Naive thymus-derived CD4-positive, alpha-beta T cell (primary cell): ENCODE data around the gene SLC22A15. TPM values are rescaled to one million over a fixed set of nuclear protein-coding genes. Genes with fewer than 3 reads are reported as not detected.

Source experiments
- ATAC-seq: fragments of 150-1000 bp; cut with Tn5 transposase; 2 replicates; pipeline ENCODE4 v1.10.0; 2021; ENCODE audit warnings: mild to moderate bottlenecking, moderate library complexity
- CTCF ChIA-PET: fragments of 350-600 bp; sonication (Branson Sonifier 250); formaldehyde crosslinking; loops from one replicate; lab custom pipeline; 2021; ENCODE audit warnings: antibody characterized with exemption; lab: Charles Lee
- POLR2A ChIA-PET: fragments of 350-600 bp; sonication (Branson Sonifier 250); formaldehyde crosslinking; loops from one replicate; lab custom pipeline; 2021; ENCODE audit warnings: antibody characterized with exemption, inconsistent platforms; lab: Charles Lee
- DNase-seq, 9 donors: peaks; one replicate each; pipeline versions ENCODE4 v3.0.0 to v3.0.0-alpha.2; 2020 to 2022; ENCODE audit warnings: mixed read lengths in 1 of 9
- H3K27ac ChIP-seq: one replicate; pipeline ENCODE4 v1.7.0; 2013; ENCODE audit warnings: mild to moderate bottlenecking, low read depth, low read length, moderate library complexity
- H3K27me3 ChIP-seq, 2 donors: one replicate each; pipeline ENCODE4 v1.7.0; 2013; ENCODE audit warnings: low read length in 2 of 2, mild to moderate bottlenecking in 2 of 2, moderate library complexity in 2 of 2; ENCODE audit not compliant: control insufficient read depth in 2 of 2, insufficient read depth in 2 of 2
- H3K36me3 ChIP-seq, 3 experiments: 1 replicate in 2 of 3; 2 replicates in 1 of 3; pipeline ENCODE4 v1.7.0; 2013; ENCODE audit warnings: low read length in 3 of 3, mild to moderate bottlenecking in 3 of 3, moderate library complexity in 1 of 3; ENCODE audit not compliant: insufficient read depth in 3 of 3, control insufficient read depth in 2 of 3
- H3K4me1 ChIP-seq, 2 donors: one replicate each; pipeline ENCODE4 v1.7.0; 2013; ENCODE audit warnings: low read length in 2 of 2, mild to moderate bottlenecking in 2 of 2, moderate library complexity in 1 of 2; ENCODE audit not compliant: control insufficient read depth in 2 of 2, insufficient read depth in 2 of 2
- H3K4me3 ChIP-seq: 2 replicates; pipeline ENCODE4 v1.7.0; 2013; ENCODE audit warnings: mild to moderate bottlenecking, low read length
- H3K9me3 ChIP-seq, 3 experiments: 1 replicate in 2 of 3; 2 replicates in 1 of 3; pipeline ENCODE4 v1.7.0; 2013; ENCODE audit warnings: low read length in 3 of 3; ENCODE audit not compliant: control insufficient read depth in 2 of 3
- H3K27ac Mint-ChIP-seq, 9 donors: one replicate each; pipeline ENCODE4 v1.8.0; 2020 to 2022; ENCODE audit warnings: mixed read lengths in 9 of 9, mild to moderate bottlenecking in 8 of 9, moderate library complexity in 5 of 9, inconsistent platforms in 2 of 9
- H3K27me3 Mint-ChIP-seq, 5 donors: one replicate each; pipeline ENCODE4 v1.8.0; 2021 to 2022; ENCODE audit warnings: mixed read lengths in 5 of 5, mild to moderate bottlenecking in 1 of 5
- H3K36me3 Mint-ChIP-seq, 5 donors: one replicate each; pipeline ENCODE4 v1.8.0; 2020 to 2022; ENCODE audit warnings: mixed read lengths in 5 of 5, mild to moderate bottlenecking in 3 of 5, inconsistent platforms in 1 of 5
- H3K4me1 Mint-ChIP-seq, 7 donors: one replicate each; pipeline ENCODE4 v1.8.0; 2020 to 2022; ENCODE audit warnings: mixed read lengths in 7 of 7, mild to moderate bottlenecking in 3 of 7, inconsistent platforms in 1 of 7
- H3K4me3 Mint-ChIP-seq, 10 donors: one replicate each; pipeline ENCODE4 v1.8.0; 2020 to 2022; ENCODE audit warnings: mild to moderate bottlenecking in 10 of 10, mixed read lengths in 10 of 10, moderate library complexity in 6 of 10, inconsistent platforms in 2 of 10
- H3K9me3 Mint-ChIP-seq, 11 donors: one replicate each; pipeline ENCODE4 v1.8.0; 2020 to 2022; ENCODE audit warnings: mixed read lengths in 11 of 11, mild to moderate bottlenecking in 4 of 11, inconsistent platforms in 1 of 11, moderate library complexity in 1 of 11
- intact Hi-C, 2 donors: fragments of 100-400 bp; cut with micrococcal nuclease; formaldehyde crosslinking; loops; one replicate each; pipeline ENCODE4 v1.15.1; 2023
- polyA plus RNA-seq, 2 donors: library from polyadenylated mRNA; unstranded; fragments of 300-500 nt; fragmentation: Illumina TruSeq; gene quantifications; one replicate each; pipeline ENCODE4 v1.2.3, GENCODE V29; 2021
- total RNA-seq, 6 experiments: library from RNA in 5 of 6; stranded (reverse) in 5 of 6; gene quantifications; 1 replicate in 5 of 6; 2 replicates in 1 of 6; pipeline ENCODE4 v1.2.3 and lab custom pipeline; 2021 to 2026

Gene SLC22A15
- total and polyA plus RNA-seq, 7 experiments from 2014 or later: 0.22 to 8.2 (median 0.90) TPM; not detected in 3

GRCh38 chr1:116097626-116098025 is 121.3 kb downstream of the SLC22A15 start:
- Histone ChIP-seq H3K9me3 (peaks cover 0 to 4% (median 0%) of the 10 kb centered on the region in 3 experiments), H3K27ac (no peak overlapping the region), H3K36me3 (no peaks in the 10 kb centered on the region), H3K27me3 (no peaks in the 10 kb centered on the region), H3K4me3 (no peak overlapping the region), H3K4me1 (no peaks in the 10 kb centered on the region)
- Mint-ChIP-seq H3K4me3 (no peak overlapping the region), H3K4me1 (peaks cover 0 to 1% (median 0%) of the 10 kb centered on the region in 7 donors), H3K9me3 (peaks cover 3 to 41% (median 20%) of the 10 kb centered on the region in 11 donors), H3K27me3 (peaks cover 21 to 46% (median 25%) of the 10 kb centered on the region in 5 donors), H3K36me3 (peaks cover 0 to 12% (median 4%) of the 10 kb centered on the region in 5 donors), H3K27ac (no peak overlapping the region)
- ChIA-PET POLR2A (no interaction called here), CTCF (interaction anchor here (0.6 kb wide), 1 partner anchor 888 kb away, joined by 8 read pairs; no protein-coding TSS in a partner anchor)
- DNase-seq (no peak), ATAC-seq (no peak)
- intact Hi-C loops: no loop called here

- no peak for DNase-seq
- H3K36me3 Mint-ChIP-seq: peaks cover 0 to 12% (median 0%) of the 10 kb centered on the region in 5 donors
- ChIA-PET CTCF (interaction anchor here (1.4 to 1.7 kb wide), 2 partner anchors 40 to 400 kb away, joined by 3 to 4 read pairs; no protein-coding TSS in a partner anchor), POLR2A (no interaction called here)
- Histone ChIP-seq H3K9me3 (peaks cover 0 to 4% (median 0%) of the 10 kb centered on the region in 3 experiments), H3K27me3 (peaks cover 0 to 2% of the 10 kb centered on the region in 2 donors), H3K4me1 (no peaks in the 10 kb centered on the region), H3K36me3 (no peaks in the 10 kb centered on the region), H3K27ac (no peak overlapping the region), H3K4me3 (no peak overlapping the region)
- peaks cover 12 to 31% (median 14%) of the 10 kb centered on the region in 5 donors for H3K27me3 Mint-ChIP-seq
- no peak overlapping the region for H3K4me3 Mint-ChIP-seq
- H3K9me3 Mint-ChIP-seq: peaks cover 2 to 25% (median 12%) of the 10 kb centered on the region in 11 donors
- H3K4me1 Mint-ChIP-seq: peaks cover 0 to 1% (median 0%) of the 10 kb centered on the region in 7 donors
- H3K27ac Mint-ChIP-seq: no peak overlapping the region
- intact Hi-C loops: no loop called here
- no peak for ATAC-seq
These were observed 123.1 kb downstream of the SLC22A15 start for GRCh38 chr1:116099379-116099778.

- H3K36me3 ChIP-seq: no peaks in the 10 kb centered on the region
- no peak overlapping the region for H3K4me3 ChIP-seq
- DNase-seq: no peak
- H3K27ac ChIP-seq: no peak overlapping the region
- Mint-ChIP-seq H3K27ac (no peak overlapping the region), H3K4me3 (no peak overlapping the region), H3K4me1 (peaks cover 0 to 1% (median 0%) of the 10 kb centered on the region in 7 donors), H3K9me3 (peaks cover 2 to 24% (median 10%) of the 10 kb centered on the region in 11 donors), H3K27me3 (peaks cover 9 to 27% (median 12%) of the 10 kb centered on the region in 5 donors), H3K36me3 (peaks cover 0 to 11% (median 0%) of the 10 kb centered on the region in 5 donors)
- peaks cover 0 to 2% of the 10 kb centered on the region in 2 donors for H3K27me3 ChIP-seq
- no peak for ATAC-seq
- intact Hi-C loops: no loop called here
- POLR2A ChIA-PET: no interaction called here
- CTCF ChIA-PET: interaction anchor here (1.7 kb wide), 1 partner anchor 39 kb away, joined by 4 read pairs; no protein-coding TSS in a partner anchor
- H3K9me3 ChIP-seq: peaks cover 0 to 4% (median 0%) of the 10 kb centered on the region in 3 experiments
- no peaks in the 10 kb centered on the region for H3K4me1 ChIP-seq
These were observed 123.6 kb downstream of the SLC22A15 start for GRCh38 chr1:116099919-116100318.

GRCh38 chr1:116104667-116105066 is 128.4 kb downstream of the SLC22A15 start:
- no peak for DNase-seq
- H3K4me3 ChIP-seq: no peak overlapping the region
- CTCF ChIA-PET: no interaction called here
- no peak overlapping the region for H3K27ac Mint-ChIP-seq
- H3K9me3 Mint-ChIP-seq: no peaks in the 10 kb centered on the region
- H3K27ac ChIP-seq: no peak overlapping the region
- POLR2A ChIA-PET: no interaction called here
- no peak for ATAC-seq
- no peaks in the 10 kb centered on the region for H3K4me1 ChIP-seq
- intact Hi-C loops: no loop called here
- no peaks in the 10 kb centered on the region for H3K36me3 ChIP-seq
- H3K9me3 ChIP-seq: no peaks in the 10 kb centered on the region
- peaks cover 0 to 8% (median 4%) of the 10 kb centered on the region in 5 donors for H3K27me3 Mint-ChIP-seq
- peaks cover 0 to 2% of the 10 kb centered on the region in 2 donors for H3K27me3 ChIP-seq
- no peaks in the 10 kb centered on the region for H3K36me3 Mint-ChIP-seq
- no peak overlapping the region for H3K4me3 Mint-ChIP-seq
- H3K4me1 Mint-ChIP-seq: no peaks in the 10 kb centered on the region

- intact Hi-C loops: no loop called here
- H3K4me1 Mint-ChIP-seq: no peaks in the 10 kb centered on the region
- POLR2A ChIA-PET: no interaction called here
These were observed 129.7 kb downstream of the SLC22A15 start for GRCh38 chr1:116105996-116106395.

GRCh38 chr1:116106646-116107045 is 130.3 kb downstream of the SLC22A15 start:
- ChIA-PET CTCF (no interaction called here), POLR2A (no interaction called here)
- ATAC-seq: no peak
- Mint-ChIP-seq H3K9me3 (peaks cover 0 to 2% (median 0%) of the 10 kb centered on the region in 11 donors), H3K4me1 (no peaks in the 10 kb centered on the region), H3K27me3 (peaks cover 0 to 16% (median 8%) of the 10 kb centered on the region in 5 donors), H3K4me3 (no peak overlapping the region), H3K27ac (no peak overlapping the region), H3K36me3 (no peaks in the 10 kb centered on the region)
- intact Hi-C loops: no loop called here
- Histone ChIP-seq H3K4me1 (no peaks in the 10 kb centered on the region), H3K9me3 (no peaks in the 10 kb centered on the region), H3K36me3 (no peaks in the 10 kb centered on the region), H3K27me3 (peaks cover 0 to 2% of the 10 kb centered on the region in 2 donors), H3K27ac (no peak overlapping the region), H3K4me3 (no peak overlapping the region)
- DNase-seq: no peak

More at GRCh38 chr1:116105996-116106395, 129.7 kb downstream of the SLC22A15 start:
- Histone ChIP-seq H3K27ac (no peak overlapping the region), H3K4me3 (no peak overlapping the region), H3K4me1 (no peaks in the 10 kb centered on the region), H3K36me3 (no peaks in the 10 kb centered on the region), H3K27me3 (peaks cover 0 to 2% of the 10 kb centered on the region in 2 donors), H3K9me3 (no peaks in the 10 kb centered on the region)
- CTCF ChIA-PET: interaction anchor here (0.7 kb wide), 1 partner anchor 417 kb away, joined by 3 read pairs; no protein-coding TSS in a partner anchor
- Mint-ChIP-seq H3K27ac (no peak overlapping the region), H3K36me3 (no peaks in the 10 kb centered on the region), H3K27me3 (peaks cover 0 to 13% (median 8%) of the 10 kb centered on the region in 5 donors), H3K4me3 (no peak overlapping the region), H3K9me3 (peaks cover 0 to 2% (median 0%) of the 10 kb centered on the region in 11 donors)
- DNase-seq: no peak
- ATAC-seq: no peak

- Mint-ChIP-seq H3K4me3 (no peak overlapping the region), H3K36me3 (no peaks in the 10 kb centered on the region), H3K4me1 (no peaks in the 10 kb centered on the region), H3K9me3 (peaks cover 0 to 2% (median 0%) of the 10 kb centered on the region in 11 donors), H3K27me3 (peaks cover 5 to 21% (median 10%) of the 10 kb centered on the region in 5 donors), H3K27ac (no peak overlapping the region)
- intact Hi-C loops: no loop called here
- Histone ChIP-seq H3K27me3 (peaks cover 0 to 2% of the 10 kb centered on the region in 2 donors), H3K9me3 (no peaks in the 10 kb centered on the region), H3K4me3 (no peak overlapping the region), H3K4me1 (no peaks in the 10 kb centered on the region), H3K27ac (no peak overlapping the region), H3K36me3 (no peaks in the 10 kb centered on the region)
- ChIA-PET CTCF (no interaction called here), POLR2A (no interaction called here)
- ATAC-seq (no peak), DNase-seq (no peak)
These were observed 131.1 kb downstream of the SLC22A15 start for GRCh38 chr1:116107371-116107770.
